Measurements from ENCODE around the gene SHCBP1L. TPM values are rescaled to one million over a fixed set of nuclear protein-coding genes. Genes with fewer than 3 reads are reported as not detected.

The SHCBP1L gene
- not detected in 2 replicates for total RNA-seq (2014; rRNA removed; shearing (Covaris generic); ENCODE audit: low replicate concordance)

GRCh38 chr1:182952677-182953444 is at the start of gene SHCBP1L:
TSS of gene SHCBP1L (minus strand) at chr1:182953166. CDS start at chr1:182953133, 33 bp downstream.
- no peak within 1 kb of the TSS for H3K4me3 ChIP-seq
- H3K9me3 ChIP-seq: 0 out of 2 replicates have a peak, but pooled peaks cover 2% of the 10 kb centered on the region
- no peaks in the 10 kb centered on the region for H3K36me3 ChIP-seq
- no peaks in the 10 kb centered on the region for H3K27me3 ChIP-seq
- no peak for DNase-seq

- Histone ChIP-seq H3K4me3 (no peak overlapping the region), H3K27me3 (no peaks in the 10 kb centered on the region), H3K36me3 (no peaks in the 10 kb centered on the region), H3K9me3 (no peaks in the 10 kb centered on the region)
- no peak for DNase-seq
These were observed 49.3 kb upstream of the SHCBP1L start for GRCh38 chr1:183002267-183002666.

DNA sequence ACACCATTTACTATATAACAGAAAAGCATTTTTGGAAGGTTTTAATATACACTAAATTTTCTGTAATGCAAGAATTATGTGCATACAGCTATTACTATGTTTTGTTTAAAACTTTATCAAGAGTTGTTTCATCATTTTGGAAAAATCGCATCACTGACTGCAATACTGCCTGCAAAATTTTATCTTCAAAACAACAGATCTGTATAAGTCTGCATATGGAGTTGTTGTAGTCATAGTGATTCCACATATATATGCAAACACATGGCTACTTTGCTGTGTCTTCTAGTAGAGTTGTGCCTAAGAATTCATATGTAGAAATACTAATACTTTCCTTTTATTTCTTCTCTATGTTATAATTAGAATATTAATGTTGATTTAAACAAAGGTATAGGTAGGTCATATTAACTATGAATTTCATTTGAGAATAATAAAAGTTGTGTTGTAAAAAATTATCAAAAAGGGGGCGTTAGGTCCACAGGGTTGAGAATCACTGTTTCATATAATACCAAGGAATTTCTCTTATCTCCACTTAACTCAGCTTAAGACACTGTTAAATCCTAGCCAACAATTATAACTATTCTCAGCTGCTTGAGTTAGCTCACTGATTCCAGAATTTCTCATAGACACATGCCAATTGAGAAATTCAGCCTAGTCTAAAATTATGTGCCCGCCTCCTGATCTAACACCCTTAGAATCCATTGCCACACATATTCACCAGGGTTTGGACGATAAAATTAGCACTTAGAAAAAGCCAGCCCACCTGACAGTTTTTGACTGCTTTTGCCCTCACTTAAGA is 47.4 kb upstream of the SHCBP1L start:
- H3K4me3 ChIP-seq: no peak overlapping the region
- no peaks in the 10 kb centered on the region for H3K27me3 ChIP-seq
- DNase-seq: no peak

GRCh38 chr1:182998482-182998881 is 45.5 kb upstream of the SHCBP1L start:
- no peak for DNase-seq

More for the DNA sequence above, 47.4 kb upstream of the SHCBP1L start:
- H3K36me3 ChIP-seq: no peaks in the 10 kb centered on the region
- H3K9me3 ChIP-seq: no peaks in the 10 kb centered on the region

DNA sequence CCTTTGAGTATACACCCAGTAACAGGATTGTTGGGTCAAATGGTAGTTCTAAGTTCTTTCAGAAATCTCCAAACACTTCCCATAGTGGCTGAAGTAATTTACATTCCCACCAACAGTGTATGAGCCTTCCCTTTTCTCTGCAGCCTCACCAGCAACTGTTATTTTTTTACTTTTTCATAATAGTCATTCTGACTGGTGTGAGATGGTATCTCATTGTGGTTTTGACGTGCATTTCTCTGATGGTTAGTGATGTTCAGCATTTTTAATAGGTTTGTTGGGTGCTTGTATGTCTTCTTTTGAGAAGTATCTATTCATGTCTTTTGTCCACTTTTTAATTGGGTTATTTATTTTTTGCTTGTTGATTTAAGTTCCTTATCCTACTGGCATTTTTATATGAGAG is 43.9 kb upstream of the SHCBP1L start:
- Histone ChIP-seq H3K27me3 (no peaks in the 10 kb centered on the region), H3K4me3 (no peak overlapping the region), H3K9me3 (no peaks in the 10 kb centered on the region), H3K36me3 (no peaks in the 10 kb centered on the region)
- no peak for DNase-seq

More at GRCh38 chr1:182998482-182998881, 45.5 kb upstream of the SHCBP1L start:
- H3K9me3 ChIP-seq: no peaks in the 10 kb centered on the region
- no peaks in the 10 kb centered on the region for H3K36me3 ChIP-seq
- H3K27me3 ChIP-seq: no peaks in the 10 kb centered on the region
- no peak overlapping the region for H3K4me3 ChIP-seq

- Histone ChIP-seq H3K36me3 (no peaks in the 10 kb centered on the region), H3K4me3 (no peak overlapping the region), H3K27me3 (no peaks in the 10 kb centered on the region), H3K9me3 (no peaks in the 10 kb centered on the region)
- DNase-seq: no peak
These were observed 42.9 kb upstream of the SHCBP1L start for GRCh38 chr1:182995894-182996293.

- DNase-seq: no peak
- no peak overlapping the region for H3K4me3 ChIP-seq
- H3K27me3 ChIP-seq: no peaks in the 10 kb centered on the region
These were observed 40.8 kb upstream of the SHCBP1L start for GRCh38 chr1:182993746-182994145.

DNA sequence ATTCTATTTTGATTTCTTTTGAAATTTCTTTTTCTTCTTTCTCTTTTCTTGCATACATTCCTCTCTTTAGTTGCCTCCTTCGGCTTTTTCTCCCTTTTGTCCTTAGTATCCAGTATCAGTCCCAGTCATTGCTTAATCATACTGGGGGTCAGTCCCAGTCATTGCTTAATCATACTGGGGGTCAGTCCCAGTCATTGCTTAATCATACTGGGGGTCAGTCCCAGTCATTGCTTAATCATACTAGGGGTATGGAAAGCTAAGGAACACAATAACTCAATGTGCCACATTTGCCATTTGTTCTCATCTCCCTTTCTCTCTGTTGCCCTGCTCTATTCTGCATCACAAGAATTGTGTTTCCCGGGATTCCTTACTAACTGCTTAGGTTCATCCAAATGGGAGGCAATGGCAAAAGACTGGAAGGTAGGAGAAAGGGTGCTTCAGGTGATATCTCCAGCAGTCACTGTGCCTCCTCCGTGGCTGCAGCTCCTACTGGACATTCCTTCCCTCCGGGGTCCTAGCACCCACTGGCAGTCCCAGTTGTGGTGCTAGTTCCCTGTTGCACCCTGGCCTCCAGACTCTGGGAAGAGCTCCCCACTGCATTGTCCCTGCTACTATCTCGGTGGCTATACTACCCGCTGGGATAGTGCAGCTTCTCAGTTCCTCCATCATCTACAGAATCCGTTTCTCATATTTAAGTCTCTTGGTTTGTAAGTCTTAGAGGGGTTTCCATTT is 37.6 kb upstream of the SHCBP1L start:
- peak; percentile 41 for DNase-seq
- H3K4me3 ChIP-seq: no peak overlapping the region

More at GRCh38 chr1:182993746-182994145, 40.8 kb upstream of the SHCBP1L start:
- Histone ChIP-seq H3K36me3 (no peaks in the 10 kb centered on the region), H3K9me3 (no peaks in the 10 kb centered on the region)

GRCh38 chr1:182985876-182986275 is 32.9 kb upstream of the SHCBP1L start:
- no peak for DNase-seq
- Histone ChIP-seq H3K9me3 (no peaks in the 10 kb centered on the region), H3K36me3 (no peaks in the 10 kb centered on the region), H3K27me3 (no peaks in the 10 kb centered on the region), H3K4me3 (no peak overlapping the region)

More for the DNA sequence above, 37.6 kb upstream of the SHCBP1L start:
- H3K9me3 ChIP-seq: no peaks in the 10 kb centered on the region
- H3K36me3 ChIP-seq: no peaks in the 10 kb centered on the region
- no peaks in the 10 kb centered on the region for H3K27me3 ChIP-seq

DNA sequence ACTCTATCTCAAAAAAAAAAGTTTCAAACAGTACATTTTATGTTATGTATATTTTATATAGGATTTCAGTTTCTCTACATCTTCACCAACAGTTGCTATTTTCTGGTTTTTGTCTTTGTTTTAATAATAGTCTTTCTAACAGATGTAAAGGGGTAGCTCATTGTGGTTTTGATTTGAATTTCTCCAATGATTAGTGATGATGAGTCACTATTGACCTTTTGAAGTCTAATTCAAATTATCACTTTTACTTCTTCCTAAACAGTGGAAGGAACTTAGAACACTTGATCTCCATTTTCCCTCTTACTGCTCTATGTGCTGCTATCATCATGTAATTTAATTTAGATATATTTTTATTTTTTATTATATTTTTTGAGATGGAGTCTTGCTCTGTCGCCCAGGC is 31.7 kb upstream of the SHCBP1L start:
- no peaks in the 10 kb centered on the region for H3K36me3 ChIP-seq
- H3K4me3 ChIP-seq: no peak overlapping the region
- DNase-seq: no peak
- H3K27me3 ChIP-seq: no peaks in the 10 kb centered on the region
- no peaks in the 10 kb centered on the region for H3K9me3 ChIP-seq

GRCh38 chr1:182984138-182984537 is 31.2 kb upstream of the SHCBP1L start:
- Histone ChIP-seq H3K36me3 (no peaks in the 10 kb centered on the region), H3K27me3 (no peaks in the 10 kb centered on the region), H3K9me3 (no peaks in the 10 kb centered on the region), H3K4me3 (no peak overlapping the region)
- no peak for DNase-seq

GRCh38 chr1:182978151-182978853 is 25.3 kb upstream of the SHCBP1L start:
- Histone ChIP-seq H3K36me3 (no peaks in the 10 kb centered on the region), H3K4me3 (no peak overlapping the region), H3K9me3 (no peaks in the 10 kb centered on the region), H3K27me3 (no peaks in the 10 kb centered on the region)
- no peak for DNase-seq

GRCh38 chr1:182977480-182977879 is 24.5 kb upstream of the SHCBP1L start:
- Histone ChIP-seq H3K9me3 (no peaks in the 10 kb centered on the region), H3K4me3 (no peak overlapping the region), H3K36me3 (no peaks in the 10 kb centered on the region), H3K27me3 (no peaks in the 10 kb centered on the region)
- no peak for DNase-seq

- Histone ChIP-seq H3K9me3 (no peaks in the 10 kb centered on the region), H3K4me3 (no peak overlapping the region), H3K27me3 (no peaks in the 10 kb centered on the region), H3K36me3 (no peaks in the 10 kb centered on the region)
- DNase-seq: no peak
These were observed 21.7 kb upstream of the SHCBP1L start for GRCh38 chr1:182974506-182975191.

DNA sequence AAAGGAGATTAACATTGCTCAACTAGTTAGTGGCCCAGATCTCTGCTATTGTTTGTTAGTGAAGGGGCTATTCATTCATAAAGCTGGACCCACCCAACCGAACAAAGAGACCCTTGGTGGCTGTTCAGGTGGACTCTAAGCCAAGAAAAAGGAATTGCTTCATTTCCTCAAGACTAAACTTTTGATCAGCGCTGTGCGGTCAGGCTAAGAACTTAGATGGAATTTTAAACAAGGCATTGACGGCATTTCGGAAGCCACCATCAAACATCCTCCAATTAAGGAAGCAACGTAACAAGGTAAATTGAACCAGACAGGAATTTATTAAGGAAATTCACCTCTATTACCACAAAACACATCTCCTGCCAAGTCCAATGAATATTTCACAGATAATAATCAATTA is 19.9 kb upstream of the SHCBP1L start:
- H3K27me3 ChIP-seq: no peaks in the 10 kb centered on the region
- no peak for DNase-seq
- no peaks in the 10 kb centered on the region for H3K9me3 ChIP-seq
- no peaks in the 10 kb centered on the region for H3K36me3 ChIP-seq
- no peak overlapping the region for H3K4me3 ChIP-seq

DNA sequence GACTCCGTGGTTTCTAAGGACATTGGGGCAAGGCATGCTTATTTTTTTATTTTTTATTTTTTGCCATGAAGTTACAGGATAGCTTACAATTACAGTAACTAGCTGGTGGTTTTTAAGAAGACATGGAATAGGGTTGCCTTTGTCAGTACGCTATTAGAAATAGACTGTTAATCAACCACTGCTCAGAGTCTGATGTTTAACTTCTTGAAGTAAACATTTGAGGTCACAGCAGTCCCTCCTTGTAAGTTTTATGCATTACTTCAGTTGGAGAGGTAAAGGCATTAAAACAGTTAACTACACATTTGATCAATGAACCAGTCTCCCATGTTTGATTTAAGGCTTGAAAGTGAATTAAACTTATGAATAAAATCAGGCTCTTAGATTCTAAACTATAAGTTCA is 19.3 kb upstream of the SHCBP1L start:
- no peaks in the 10 kb centered on the region for H3K36me3 ChIP-seq
- H3K27me3 ChIP-seq: no peaks in the 10 kb centered on the region
- H3K4me3 ChIP-seq: no peak overlapping the region
- H3K9me3 ChIP-seq: no peaks in the 10 kb centered on the region
- no peak for DNase-seq
